Thymus (tissue), 11 donors: ENCODE measurements around the gene SLC4A2. TPM values are rescaled to one million over a fixed set of nuclear protein-coding genes. Genes with fewer than 3 reads are reported as not detected.

ENCODE experiments used
- DNase-seq, 9 donors: peaks; one replicate each; pipeline ENCODE4 v3.0.0-alpha.2; 2013; ENCODE audit warnings: low spot score in 9 of 9, low read depth in 6 of 9, missing footprints in 1 of 9
- H3K27ac ChIP-seq, 2 donors: one replicate each; pipeline ENCODE4 v1.5.1; 2013; ENCODE audit warnings: control low read depth in 1 of 2, low read depth in 1 of 2, low read length in 1 of 2, mild to moderate bottlenecking in 1 of 2, moderate library complexity in 1 of 2
- H3K27me3 ChIP-seq, 2 donors: one replicate each; pipeline ENCODE4 v1.5.1; 2013; ENCODE audit warnings: low read length in 1 of 2; ENCODE audit not compliant: control insufficient read depth in 2 of 2, insufficient read depth in 1 of 2
- H3K36me3 ChIP-seq, 2 donors: one replicate each; pipeline ENCODE4 v1.5.1; 2013; ENCODE audit warnings: low read length in 1 of 2, mild to moderate bottlenecking in 1 of 2, moderate library complexity in 1 of 2; ENCODE audit not compliant: control insufficient read depth in 2 of 2, insufficient read depth in 2 of 2
- H3K4me1 ChIP-seq, 2 donors: one replicate each; pipeline ENCODE4 v1.5.1; 2013; ENCODE audit warnings: low read length in 2 of 2; ENCODE audit not compliant: control insufficient read depth in 2 of 2, insufficient read depth in 2 of 2
- H3K4me3 ChIP-seq, 2 donors: one replicate each; pipeline ENCODE4 v1.5.1; 2013; ENCODE audit warnings: low read length in 2 of 2, control low read depth in 1 of 2, mild to moderate bottlenecking in 1 of 2
- H3K9me3 ChIP-seq, 2 donors: one replicate each; pipeline ENCODE4 v1.5.1; 2013; ENCODE audit warnings: low read length in 1 of 2, mild to moderate bottlenecking in 1 of 2; ENCODE audit not compliant: control insufficient read depth in 2 of 2, insufficient read depth in 1 of 2
- WGBS: extraction: QIAGEN DNeasy Blood & Tissue Kit; methylation state at CpG from one replicate; pipeline ENCODE4 v1.1.7; 2013; 5-methylcytosine and 5-hydroxymethylcytosine counted together
- polyA plus RNA-seq: library from polyadenylated mRNA; stranded (reverse); fragments of 200-250 nt; gene quantifications from one replicate; pipeline ENCODE4 v1.2.3, GENCODE V29; 2013
- total RNA-seq: library from RNA; stranded (reverse); fragments of 120-200 nt; gene quantifications from one replicate; pipeline ENCODE4 v1.2.4, GENCODE V29; 2013
- donor health status: healthy.

Gene SLC4A2
- total and polyA plus RNA-seq, 2 donors: 22.9 to 89.5 TPM

GRCh38 chr7:151119055-151119415 lies 59.6 kb downstream of the SLC4A2 start:
- Histone ChIP-seq H3K4me3 (no peak overlapping the region), H3K4me1 (peaks cover 0 to under 1% of the 10 kb centered on the region in 2 donors), H3K9me3 (peaks cover 0 to 6% of the 10 kb centered on the region in 2 donors), H3K36me3 (peaks cover 0 to 4% of the 10 kb centered on the region in 2 donors), H3K27me3 (peaks cover 31 to 32% of the 10 kb centered on the region in 2 donors), H3K27ac (no peak overlapping the region)
- no peak for DNase-seq
- WGBS: 93% methylated on average over 13 of the region's 13 CpGs

DNA sequence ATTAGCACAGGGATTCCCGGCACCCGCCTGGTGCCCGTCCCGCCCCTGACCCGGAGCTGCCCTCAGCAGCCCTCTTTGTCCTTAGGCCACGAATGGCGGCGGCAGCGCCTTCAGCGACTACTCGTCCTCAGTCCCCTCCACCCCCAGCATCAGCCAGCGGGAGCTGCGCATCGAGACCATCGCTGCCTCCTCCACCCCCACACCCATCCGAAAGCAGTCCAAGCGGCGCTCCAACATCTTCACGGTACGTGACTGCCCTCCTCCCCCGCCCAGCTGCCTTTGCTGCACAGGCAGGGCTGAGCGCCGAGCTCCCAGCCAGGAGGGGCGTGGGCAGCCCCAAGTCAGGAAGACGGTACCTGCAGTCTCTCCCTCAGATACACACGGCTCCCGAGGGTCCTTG lies 60.5 kb downstream of the SLC4A2 start:
- peaks cover 0 to 6% of the 10 kb centered on the region in 2 donors for H3K9me3 ChIP-seq
- H3K36me3 ChIP-seq: peaks cover 0 to 4% of the 10 kb centered on the region in 2 donors
- DNase-seq: no peak
- H3K4me1 ChIP-seq: peaks cover 0 to 2% of the 10 kb centered on the region in 2 donors
- WGBS: 96% methylated on average over 27 of the region's 27 CpGs
- H3K27me3 ChIP-seq: peaks cover 22 to 35% of the 10 kb centered on the region in 2 donors
- no peak overlapping the region for H3K4me3 ChIP-seq
- no peak overlapping the region for H3K27ac ChIP-seq

- Histone ChIP-seq H3K27me3 (peaks cover 12 to 40% of the 10 kb centered on the region in 2 donors), H3K9me3 (peaks cover 0 to 6% of the 10 kb centered on the region in 2 donors), H3K36me3 (peaks cover 0 to 4% of the 10 kb centered on the region in 2 donors), H3K4me3 (no peak overlapping the region), H3K4me1 (peaks cover 0 to 2% of the 10 kb centered on the region in 2 donors), H3K27ac (no peak overlapping the region)
- WGBS: 96% methylated on average over 22 of the region's 22 CpGs
- no peak for DNase-seq
Measured at GRCh38 chr7:151120896-151121295, 61.5 kb downstream of the SLC4A2 start.

GRCh38 chr7:151121380-151122170 lies 62.2 kb downstream of the SLC4A2 start:
- H3K9me3 ChIP-seq: peaks cover 0 to 6% of the 10 kb centered on the region in 2 donors
- no peak overlapping the region for H3K4me3 ChIP-seq
- H3K36me3 ChIP-seq: peaks cover 0 to 4% of the 10 kb centered on the region in 2 donors
- 91% methylated on average over 30 of the region's 30 CpGs for WGBS
- peaks cover 6 to 40% of the 10 kb centered on the region in 2 donors for H3K27me3 ChIP-seq
- peaks cover 0 to 2% of the 10 kb centered on the region in 2 donors for H3K4me1 ChIP-seq
- H3K27ac ChIP-seq: no peak overlapping the region
- no peak for DNase-seq

DNA sequence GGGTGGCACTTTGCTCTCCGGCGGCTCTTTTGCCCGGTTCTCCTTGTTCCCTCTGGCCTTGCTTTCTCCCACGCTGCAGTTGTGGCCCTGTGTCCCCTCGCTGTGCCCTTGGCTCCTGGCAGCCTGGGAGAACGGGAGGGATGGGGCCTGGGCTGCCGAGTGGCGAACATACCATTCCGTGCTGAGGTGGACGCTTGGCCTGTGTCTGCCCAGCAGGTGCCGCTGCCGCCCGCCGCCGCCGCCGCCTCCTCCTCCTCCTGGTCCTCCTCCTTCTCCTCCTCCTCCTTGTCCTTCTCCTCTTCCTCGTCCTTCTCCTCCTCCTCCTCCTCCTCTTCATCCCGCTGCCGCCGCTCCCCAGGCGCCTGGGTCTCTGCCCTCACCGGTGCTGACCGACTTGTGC lies 62.9 kb downstream of the SLC4A2 start:
- peaks cover 0 to 6% of the 10 kb centered on the region in 2 donors for H3K9me3 ChIP-seq
- H3K27ac ChIP-seq: no peak overlapping the region
- 97% methylated on average over 24 of the region's 24 CpGs for WGBS
- no peak for DNase-seq
- peaks cover 0 to 4% of the 10 kb centered on the region in 2 donors for H3K36me3 ChIP-seq
- H3K27me3 ChIP-seq: peaks cover 0 to 40% of the 10 kb centered on the region in 2 donors
- no peak overlapping the region for H3K4me3 ChIP-seq
- H3K4me1 ChIP-seq: peaks cover 0 to 2% of the 10 kb centered on the region in 2 donors

DNA sequence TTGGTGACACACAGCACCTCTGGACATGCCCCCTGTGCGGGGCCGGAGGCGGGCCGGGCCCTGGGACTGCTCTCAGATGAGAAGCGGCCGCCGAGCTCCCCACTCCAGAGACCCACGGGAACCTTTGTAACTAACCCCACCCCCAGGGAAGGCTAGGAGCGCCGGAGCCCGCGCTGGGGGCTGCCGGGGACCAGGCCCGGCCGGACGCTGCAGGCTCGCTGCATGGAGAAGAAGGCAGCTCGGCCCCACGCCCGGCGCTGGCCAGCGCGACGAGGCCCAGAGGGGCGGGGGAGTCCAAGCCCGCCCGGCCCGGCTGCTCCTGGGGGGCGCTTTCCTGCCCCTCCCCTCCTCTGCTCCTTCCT lies 63.4 kb downstream of the SLC4A2 start:
- Histone ChIP-seq H3K4me1 (peaks cover 0 to 2% of the 10 kb centered on the region in 2 donors), H3K36me3 (peaks cover 0 to 4% of the 10 kb centered on the region in 2 donors), H3K27ac (no peak overlapping the region), H3K4me3 (no peak overlapping the region), H3K27me3 (peaks cover 0 to 39% of the 10 kb centered on the region in 2 donors), H3K9me3 (peaks cover 0 to 6% of the 10 kb centered on the region in 2 donors)
- DNase-seq: no peak
- WGBS: 98% methylated on average over 29 of the region's 29 CpGs

- peaks cover 0 to 2% of the 10 kb centered on the region in 2 donors for H3K4me1 ChIP-seq
- no peak for DNase-seq
- 96% methylated on average over 50 of the region's 50 CpGs for WGBS
Measured at GRCh38 chr7:151123158-151123821, 63.9 kb downstream of the SLC4A2 start.

GRCh38 chr7:151123822-151124464 lies 64.6 kb downstream of the SLC4A2 start:
- Histone ChIP-seq H3K27ac (no peak overlapping the region), H3K36me3 (peaks cover 0 to 4% of the 10 kb centered on the region in 2 donors), H3K4me3 (no peak overlapping the region), H3K9me3 (peaks cover 0 to 6% of the 10 kb centered on the region in 2 donors), H3K4me1 (peaks cover 0 to 2% of the 10 kb centered on the region in 2 donors), H3K27me3 (peaks cover 0 to 38% of the 10 kb centered on the region in 2 donors)
- peak; percentile 45 to 84 (median 65) for DNase-seq
- WGBS: 59% methylated on average over 24 of the region's 24 CpGs

More at GRCh38 chr7:151123158-151123821, 63.9 kb downstream of the SLC4A2 start:
- Histone ChIP-seq H3K9me3 (peaks cover 0 to 6% of the 10 kb centered on the region in 2 donors), H3K27me3 (peaks cover 0 to 38% of the 10 kb centered on the region in 2 donors), H3K27ac (no peak overlapping the region), H3K4me3 (no peak overlapping the region), H3K36me3 (peaks cover 0 to 4% of the 10 kb centered on the region in 2 donors)
